ENCODE results near the gene MPND. TPM values are rescaled to one million over a fixed set of nuclear protein-coding genes. Genes with fewer than 3 reads are reported as not detected.
A peak's percentile ranks its signal among the peaks of the same experiment; 100 is the strongest.

MPND gene
- total and polyA plus RNA-seq, 2 of the 13 experiments (the other 11 are each of a cell fraction or from before 2014, with no cell fraction given): 10.8 to 15.8 TPM

DNA sequence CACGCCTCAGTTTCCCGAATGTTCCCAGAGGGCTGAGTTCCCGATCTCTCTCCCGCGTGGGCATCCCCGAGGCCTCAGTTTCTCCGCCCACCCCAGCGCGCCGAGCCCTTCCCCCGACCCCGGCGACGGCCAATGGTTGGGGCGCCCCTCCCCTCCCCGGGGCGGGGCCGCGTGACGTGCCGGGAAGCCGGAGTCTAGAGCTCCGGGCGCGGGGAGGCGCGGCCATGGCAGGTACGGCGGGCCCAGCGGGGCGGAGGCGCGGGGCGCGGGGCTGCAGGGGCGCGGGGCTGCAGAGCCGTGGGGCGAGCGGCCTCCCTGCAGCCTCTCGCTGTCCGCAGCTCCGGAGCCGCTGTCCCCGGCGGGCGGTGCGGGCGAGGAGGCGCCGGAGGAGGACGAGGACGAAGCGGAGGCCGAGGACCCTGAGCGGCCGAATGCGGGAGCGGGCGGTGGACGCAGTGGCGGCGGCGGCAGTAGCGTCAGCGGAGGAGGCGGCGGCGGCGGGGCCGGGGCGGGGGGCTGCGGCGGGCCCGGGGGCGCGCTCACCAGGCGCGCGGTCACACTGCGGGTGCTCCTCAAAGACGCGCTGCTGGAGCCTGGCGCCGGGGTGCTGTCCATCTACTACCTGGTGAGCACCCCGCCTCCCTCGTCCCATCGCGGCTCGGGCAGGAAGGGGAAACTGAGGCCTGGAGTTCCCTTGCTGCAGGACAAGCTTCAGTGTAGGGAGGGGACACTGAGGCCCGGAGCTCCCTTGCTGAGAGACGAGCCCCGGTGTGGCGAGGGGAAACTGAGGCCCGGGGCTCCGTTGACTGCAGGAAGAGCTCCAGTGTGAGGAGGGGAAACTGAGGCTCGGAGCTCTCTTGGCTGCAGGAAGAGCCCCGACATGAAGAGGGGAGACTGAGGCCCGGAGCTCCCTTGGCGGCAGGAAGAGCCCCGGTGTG is at the start of gene MPND (continued):
- no peak for TF ChIP-seq MED8 (CRISPR knock-in tag; IDR thresholded peaks at IDR 0.05; ENCODE audit: insufficient replicate concordance)
- no peak for TF ChIP-seq ZNF264 (CRISPR knock-in tag; IDR thresholded peaks at IDR 0.05)
- TF ChIP-seq, protein P1, sequence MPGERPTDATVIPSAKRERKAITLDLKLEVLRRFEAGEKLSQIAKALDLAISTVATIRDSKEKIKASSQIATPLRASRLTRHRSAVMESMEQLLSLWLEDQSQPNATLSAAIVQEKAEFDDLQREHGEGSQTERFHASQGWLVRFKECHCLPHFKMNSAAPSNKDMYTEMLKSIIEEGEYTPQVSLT (CRISPR knock-in tag; IDR thresholded peaks at IDR 0.05; ENCODE audit: borderline replicate concordance, low read depth): no peak
- TF ChIP-seq, protein P2, sequence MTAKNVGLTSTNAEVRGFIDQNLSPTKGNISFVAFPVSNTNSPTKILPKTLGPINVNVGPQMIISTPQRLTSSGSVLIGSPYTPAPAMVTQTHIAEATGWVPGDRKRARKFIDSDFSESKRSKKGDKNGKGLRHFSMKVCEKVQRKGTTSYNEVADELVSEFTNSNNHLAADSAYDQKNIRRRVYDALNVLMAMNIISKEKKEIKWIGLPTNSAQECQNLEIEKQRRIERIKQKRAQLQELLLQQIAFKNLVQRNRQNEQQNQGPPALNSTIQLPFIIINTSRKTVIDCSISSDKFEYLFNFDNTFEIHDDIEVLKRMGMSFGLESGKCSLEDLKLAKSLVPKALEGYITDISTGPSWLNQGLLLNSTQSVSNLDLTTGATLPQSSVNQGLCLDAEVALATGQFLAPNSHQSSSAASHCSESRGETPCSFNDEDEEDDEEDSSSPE (CRISPR knock-in tag; IDR thresholded peaks at IDR 0.05): no peak
- TF ChIP-seq RBM39 (IDR thresholded peaks at IDR 0.05; ENCODE audit: low read depth, low read length, poor library complexity, severe bottlenecking): no peak
- TF ChIP-seq, protein P3, sequence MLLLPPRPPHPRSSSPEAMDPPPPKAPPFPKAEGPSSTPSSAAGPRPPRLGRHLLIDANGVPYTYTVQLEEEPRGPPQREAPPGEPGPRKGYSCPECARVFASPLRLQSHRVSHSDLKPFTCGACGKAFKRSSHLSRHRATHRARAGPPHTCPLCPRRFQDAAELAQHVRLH (CRISPR knock-in tag; IDR thresholded peaks at IDR 0.05; ENCODE audit: borderline replicate concordance, low read depth): no peak
- no peak for TF ChIP-seq FOXK2 (IDR thresholded peaks at IDR 0.05)
- no peak for TF ChIP-seq PCBP1 (IDR thresholded peaks at IDR 0.05; ENCODE audit: borderline replicate concordance, low read depth, low read length)
- TF ChIP-seq PITX1 (CRISPR knock-in tag; IDR thresholded peaks at IDR 0.05): no peak
- no peak for TF ChIP-seq ZBTB42 (CRISPR knock-in tag; IDR thresholded peaks at IDR 0.05)
- TF ChIP-seq DMAP1 (CRISPR knock-in tag; IDR thresholded peaks at IDR 0.05): no peak; the same call in 1 of the 2 replicates
- peak; percentile 73; the same call in 1 of the 2 replicates for TF ChIP-seq SAP130 (CRISPR knock-in tag; IDR thresholded peaks at IDR 0.05; ENCODE audit: low read depth)
- TF ChIP-seq ATF7-NPFF (CRISPR knock-in tag; IDR thresholded peaks at IDR 0.05; ENCODE audit: low read depth): peak; percentile 68; the same call in 1 of the 2 replicates
- TF ChIP-seq PCBP2 (optimal IDR thresholded peaks at IDR 0.05; ENCODE audit: low read depth, low read length, poor library complexity, severe bottlenecking): no peak
- no peak for TF ChIP-seq JUNB (CRISPR knock-in tag; IDR thresholded peaks at IDR 0.05; ENCODE audit: borderline replicate concordance)
- TF ChIP-seq NONO (IDR thresholded peaks at IDR 0.05): no peak
- peak; percentile 57 for TF ChIP-seq NONO (CRISPR knock-in tag; conservative IDR thresholded peaks at IDR 0.05)
- TF ChIP-seq, protein P4, sequence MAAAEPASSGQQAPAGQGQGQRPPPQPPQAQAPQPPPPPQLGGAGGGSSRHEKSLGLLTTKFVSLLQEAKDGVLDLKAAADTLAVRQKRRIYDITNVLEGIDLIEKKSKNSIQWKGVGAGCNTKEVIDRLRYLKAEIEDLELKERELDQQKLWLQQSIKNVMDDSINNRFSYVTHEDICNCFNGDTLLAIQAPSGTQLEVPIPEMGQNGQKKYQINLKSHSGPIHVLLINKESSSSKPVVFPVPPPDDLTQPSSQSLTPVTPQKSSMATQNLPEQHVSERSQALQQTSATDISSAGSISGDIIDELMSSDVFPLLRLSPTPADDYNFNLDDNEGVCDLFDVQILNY (CRISPR knock-in tag; conservative IDR thresholded peaks at IDR 0.05): no peak
- peak; percentile 82 for TF ChIP-seq DR1 (CRISPR knock-in tag; IDR thresholded peaks at IDR 0.05)
- no peak for TF ChIP-seq ATAD3A (CRISPR knock-in tag; IDR thresholded peaks at IDR 0.05)
- no peak for TF ChIP-seq RFXANK (CRISPR knock-in tag; IDR thresholded peaks at IDR 0.05)
- TF ChIP-seq ZNF333 (CRISPR knock-in tag; IDR thresholded peaks at IDR 0.05; ENCODE audit: borderline replicate concordance): no peak
- TF ChIP-seq ZFAT (CRISPR knock-in tag; conservative IDR thresholded peaks at IDR 0.05): no peak
- no peak for TF ChIP-seq MIER3 (CRISPR knock-in tag; IDR thresholded peaks at IDR 0.05; ENCODE audit: borderline replicate concordance)
- TF ChIP-seq ISL2 (CRISPR knock-in tag; IDR thresholded peaks at IDR 0.05): 0 out of 2 replicates have a peak, but pooled peaks have one; percentile 2
- TF ChIP-seq, protein P5, sequence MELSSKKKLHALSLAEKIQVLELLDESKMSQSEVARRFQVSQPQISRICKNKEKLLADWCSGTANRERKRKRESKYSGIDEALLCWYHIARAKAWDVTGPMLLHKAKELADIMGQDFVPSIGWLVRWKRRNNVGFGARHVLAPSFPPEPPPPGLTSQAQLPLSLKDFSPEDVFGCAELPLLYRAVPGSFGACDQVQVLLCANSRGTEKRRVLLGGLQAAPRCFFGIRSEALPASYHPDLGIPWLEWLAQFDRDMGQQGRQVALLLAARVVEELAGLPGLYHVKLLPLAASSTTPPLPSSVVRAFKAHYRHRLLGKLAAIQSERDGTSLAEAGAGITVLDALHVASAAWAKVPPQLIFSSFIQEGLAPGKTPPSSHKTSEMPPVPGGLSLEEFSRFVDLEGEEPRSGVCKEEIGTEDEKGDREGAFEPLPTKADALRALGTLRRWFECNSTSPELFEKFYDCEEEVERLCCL (CRISPR knock-in tag; IDR thresholded peaks at IDR 0.05; ENCODE audit: borderline replicate concordance): no peak
- no peak for TF ChIP-seq CREM (IDR thresholded peaks at IDR 0.05)
- TF ChIP-seq CREM (CRISPR knock-in tag; IDR thresholded peaks at IDR 0.05): no peak

All from HepG2 (cell line).